HFF-Myc (cell line): ENCODE results near the gene APOBEC3C.
"Not testable (repeated sequence)": the region's sequence is repeated elsewhere in the genome, so short reads cannot be mapped to it uniquely, and the experiment has no call there.

Experiments
- DNase-seq: peaks from one replicate; pipeline ENCODE4 v3.0.0-alpha.2; 2011; ENCODE audit warnings: low read depth; ENCODE audit errors: extremely low read depth
- H3K4me3 ChIP-seq: replicated peaks from 2 replicates; pipeline ENCODE4 v1.5.1; 2011; ENCODE audit warnings: low read depth, mild to moderate bottlenecking, control low read depth, low read length
- CTCF ChIP-seq: IDR thresholded peaks from 2 replicates; pipeline ENCODE4 v1.5.1; 2012; ENCODE audit warnings: mild to moderate bottlenecking, low read depth, low read length, control low read depth; ENCODE audit errors: missing control alignments

Gene APOBEC3C

GRCh38 chr22:39041908-39042307, 27.9 kb downstream of the APOBEC3C start:
- no peak overlapping the region for H3K4me3 ChIP-seq
- no peak for DNase-seq
- TF ChIP-seq CTCF = no peak

- DNase-seq = not testable (repeated sequence)
Measured at GRCh38 chr22:39043063-39043462, 29.0 kb downstream of the APOBEC3C start.

GRCh38 chr22:39045136-39045535, 31.1 kb downstream of the APOBEC3C start:
- DNase-seq, H3K4me3 ChIP-seq: not testable (repeated sequence)

More at GRCh38 chr22:39043063-39043462, 29.0 kb downstream of the APOBEC3C start:
- not testable (repeated sequence) for H3K4me3 ChIP-seq

GRCh38 chr22:39049486-39049885, 35.4 kb downstream of the APOBEC3C start:
- H3K4me3 ChIP-seq, DNase-seq: not testable (repeated sequence)

GRCh38 chr22:39051844-39052495, 37.9 kb downstream of the APOBEC3C start:
- H3K4me3 ChIP-seq, DNase-seq: not testable (repeated sequence)

GRCh38 chr22:39055658-39056057, 41.6 kb downstream of the APOBEC3C start:
- DNase-seq = no peak
- TF ChIP-seq CTCF = no peak
- no peak overlapping the region for H3K4me3 ChIP-seq

GRCh38 chr22:39061290-39061689, 47.2 kb downstream of the APOBEC3C start:
- not testable (repeated sequence) for H3K4me3 ChIP-seq, DNase-seq

GRCh38 chr22:39061951-39062350, 47.9 kb downstream of the APOBEC3C start:
- DNase-seq, H3K4me3 ChIP-seq: not testable (repeated sequence)

- not testable (repeated sequence) for H3K4me3 ChIP-seq, DNase-seq
Measured at GRCh38 chr22:39063904-39064303, 49.8 kb downstream of the APOBEC3C start.

GRCh38 chr22:39066442-39067276, 52.6 kb downstream of the APOBEC3C start:
- H3K4me3 ChIP-seq, DNase-seq: not testable (repeated sequence)

- no peak for DNase-seq
Measured at GRCh38 chr22:39068033-39068785, 54.2 kb downstream of the APOBEC3C start.

More at GRCh38 chr22:39068033-39068785, 54.2 kb downstream of the APOBEC3C start:
- TF ChIP-seq CTCF = no peak
- no peak overlapping the region for H3K4me3 ChIP-seq
